HepG2 (cell line): Measurements from ENCODE around the gene AGAP1. TPM values are rescaled to one million over a fixed set of nuclear protein-coding genes. Genes with fewer than 3 reads are reported as not detected.

ENCODE experiments used
- HNRNPK ChIP-seq: fragments of 200-400 bp; formaldehyde crosslinking; IDR thresholded peaks from 2 replicates; pipeline ENCODE4 v1.6.1; 2018; ENCODE audit warnings: low read length, low read depth, moderate library complexity, mild to moderate bottlenecking; ENCODE audit not compliant: poor library complexity, severe bottlenecking
- KDM6A ChIP-seq: IDR thresholded peaks from 2 replicates; pipeline ENCODE4 v1.6.1; 2016; ENCODE audit warnings: low read depth
- KMT2A ChIP-seq: sonication (generic); formaldehyde crosslinking; IDR thresholded peaks from 2 replicates; pipeline ENCODE4 v1.4.0; 2020; ENCODE audit warnings: missing genetic modification reagents
- MED13 ChIP-seq: sonication (generic); formaldehyde crosslinking; IDR thresholded peaks from 2 replicates; pipeline ENCODE4 v1.5.0; 2020; ENCODE audit warnings: missing genetic modification reagents
- MTA1 ChIP-seq: sonication (generic); formaldehyde crosslinking; IDR thresholded peaks from 2 replicates; pipeline ENCODE4 v1.4.0; 2020; ENCODE audit warnings: missing genetic modification reagents, mild to moderate bottlenecking, borderline replicate concordance
- PAWR ChIP-seq: sonication (generic); formaldehyde crosslinking; IDR thresholded peaks from 2 replicates; pipeline ENCODE4 v1.4.0; 2020; ENCODE audit warnings: missing genetic modification reagents, mild to moderate bottlenecking, borderline replicate concordance
- PAX8 ChIP-seq: sonication (generic); formaldehyde crosslinking; IDR thresholded peaks from 2 replicates; pipeline ENCODE4 v1.8.0; 2022; ENCODE audit warnings: mild to moderate bottlenecking, missing genetic modification reagents, borderline replicate concordance
- SETDB1 ChIP-seq: sonication (generic); formaldehyde crosslinking; IDR thresholded peaks from 2 replicates; pipeline ENCODE4 v1.5.1; 2020; ENCODE audit warnings: missing genetic modification reagents, mild to moderate bottlenecking, borderline replicate concordance
- TMF1 ChIP-seq: sonication (generic); formaldehyde crosslinking; IDR thresholded peaks from 2 replicates; pipeline ENCODE4 v1.8.1; 2022; ENCODE audit warnings: low read depth, missing genetic modification reagents
- ZKSCAN8 ChIP-seq: IDR thresholded peaks from 2 replicates; pipeline ENCODE4 v1.6.1; 2016; ENCODE audit warnings: borderline replicate concordance, missing genetic modification reagents, missing compliant biosample characterization
- ZNF180 ChIP-seq: sonication (generic); formaldehyde crosslinking; IDR thresholded peaks from 2 replicates; pipeline ENCODE4 v1.4.0; 2020; ENCODE audit warnings: low read depth, missing genetic modification reagents, borderline replicate concordance
- ZNF274 ChIP-seq: sonication (generic); formaldehyde crosslinking; IDR thresholded peaks from 2 replicates; pipeline ENCODE4 v1.5.1; 2020; ENCODE audit warnings: mild to moderate bottlenecking, missing genetic modification reagents
- ZNF484 ChIP-seq: sonication (generic); formaldehyde crosslinking; IDR thresholded peaks from 2 replicates; pipeline ENCODE4 v1.5.1; 2020; ENCODE audit warnings: mild to moderate bottlenecking, low read depth, missing genetic modification reagents, borderline replicate concordance
- ZNF652 ChIP-seq: IDR thresholded peaks from 2 replicates; pipeline ENCODE4 v1.6.1; 2016; ENCODE audit warnings: low read depth, borderline replicate concordance
- ZNF788 ChIP-seq: sonication (generic); formaldehyde crosslinking; IDR thresholded peaks from 2 replicates; pipeline ENCODE4 v1.5.0; 2020; ENCODE audit warnings: mild to moderate bottlenecking, missing genetic modification reagents, borderline replicate concordance
- ZSCAN12 ChIP-seq: sonication (generic); formaldehyde crosslinking; IDR thresholded peaks from 2 replicates; pipeline ENCODE4 v1.9.0; 2021; ENCODE audit warnings: mild to moderate bottlenecking, missing genetic modification reagents
- polyA plus RNA-seq, 8 experiments: library from polyadenylated mRNA; depleted of rRNA in 3 of 8; stranded (reverse) in 7 of 8; unstranded in 1 of 8; fragments of >200 nt; fragmentation: Illumina TruSeq in 4 of 8; extraction: Trizol in 4 of 8; gene quantifications; 2 replicates each; pipeline versions ENCODE4 v1.2.1 to v1.2.3, GENCODE V29; 2011 to 2016; ENCODE audit warnings: low read depth in 4 of 8, missing spikeins in 1 of 8, mixed read lengths in 1 of 8; ENCODE audit not compliant: insufficient read depth in 1 of 8
- total RNA-seq, 5 experiments: library from RNA; depleted of rRNA; stranded (reverse); fragments of >200 nt; fragmentation: Illumina TruSeq; extraction: Trizol; gene quantifications; 2 replicates each; pipeline ENCODE4 v1.2.3, GENCODE V29; 2016; ENCODE audit warnings: low read depth in 1 of 5
- TF ChIP-seq, protein P1 (sequence below): sonication (generic); formaldehyde crosslinking; IDR thresholded peaks from 2 replicates; pipeline ENCODE4 v1.8.0; 2022; ENCODE audit warnings: mild to moderate bottlenecking, missing genetic modification reagents
- TF ChIP-seq, protein P2 (sequence below): sonication (generic); formaldehyde crosslinking; IDR thresholded peaks from 2 replicates; pipeline ENCODE4 v1.4.0; 2020; ENCODE audit warnings: missing genetic modification reagents
- TF ChIP-seq, protein P3 (sequence below): sonication (generic); formaldehyde crosslinking; IDR thresholded peaks from 2 replicates; pipeline ENCODE4 v1.4.0; 2020; ENCODE audit warnings: missing genetic modification reagents
- TF ChIP-seq, protein P4 (sequence below): sonication (generic); formaldehyde crosslinking; IDR thresholded peaks from 2 replicates; pipeline ENCODE4 v1.4.0; 2020; ENCODE audit warnings: missing genetic modification reagents

AGAP1 gene
- total and polyA plus RNA-seq, 2 of the 13 experiments (the other 11 are each of a cell fraction or from before 2014, with no cell fraction given) = 21.2 to 32.7 TPM

DNA sequence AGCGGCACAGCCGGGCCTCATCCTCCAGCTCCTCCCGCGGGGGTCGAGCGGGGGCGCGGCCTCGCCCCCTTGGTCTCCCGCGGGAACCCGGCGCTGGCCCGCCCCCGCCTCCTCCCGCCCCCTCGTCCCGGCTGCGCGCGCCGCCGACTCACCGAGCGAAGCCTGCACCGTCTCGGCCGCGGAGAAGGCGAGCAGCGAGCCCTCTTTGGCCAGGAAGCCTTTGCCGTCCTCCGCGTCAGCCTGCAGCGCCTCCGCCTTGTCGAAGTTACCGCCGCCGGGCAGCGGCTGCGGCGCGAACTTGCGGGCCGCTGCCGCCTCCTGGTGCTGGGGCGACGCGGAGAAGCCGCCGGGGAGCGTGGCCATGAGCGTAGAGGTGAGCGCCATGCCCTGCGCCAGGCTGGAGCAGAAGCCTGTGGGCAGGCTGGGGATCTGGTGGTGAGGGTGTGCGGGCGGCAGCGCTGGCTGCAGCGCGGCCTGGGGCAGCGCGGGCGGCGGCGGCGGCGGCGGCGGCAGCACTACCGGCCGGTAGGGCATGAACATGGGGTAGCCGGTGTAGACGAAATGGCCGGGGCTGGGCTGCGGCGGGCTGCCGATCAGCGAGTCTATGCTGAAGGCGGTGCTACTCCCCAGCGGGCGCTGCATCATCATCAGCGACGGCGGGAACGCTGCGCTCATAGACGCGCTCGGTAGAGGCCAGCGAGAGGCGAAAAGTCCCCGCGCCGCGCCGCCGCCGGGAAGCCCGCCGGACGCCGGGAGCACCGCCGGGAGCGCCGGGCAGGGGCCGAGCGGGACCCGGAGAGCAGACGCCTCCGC is 673.7 kb downstream of the AGAP1 start (continued):
- TF ChIP-seq, protein P1, sequence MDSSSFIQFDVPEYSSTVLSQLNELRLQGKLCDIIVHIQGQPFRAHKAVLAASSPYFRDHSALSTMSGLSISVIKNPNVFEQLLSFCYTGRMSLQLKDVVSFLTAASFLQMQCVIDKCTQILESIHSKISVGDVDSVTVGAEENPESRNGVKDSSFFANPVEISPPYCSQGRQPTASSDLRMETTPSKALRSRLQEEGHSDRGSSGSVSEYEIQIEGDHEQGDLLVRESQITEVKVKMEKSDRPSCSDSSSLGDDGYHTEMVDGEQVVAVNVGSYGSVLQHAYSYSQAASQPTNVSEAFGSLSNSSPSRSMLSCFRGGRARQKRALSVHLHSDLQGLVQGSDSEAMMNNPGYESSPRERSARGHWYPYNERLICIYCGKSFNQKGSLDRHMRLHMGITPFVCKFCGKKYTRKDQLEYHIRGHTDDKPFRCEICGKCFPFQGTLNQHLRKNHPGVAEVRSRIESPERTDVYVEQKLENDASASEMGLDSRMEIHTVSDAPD (CRISPR knock-in tag) = 0 out of 2 replicates have a peak, but pooled peaks have one; percentile 41
- TF ChIP-seq ZNF788 (CRISPR knock-in tag) = no peak
- 0 out of 2 replicates have a peak, but pooled peaks have one; percentile 26 for TF ChIP-seq KMT2A (CRISPR knock-in tag)
- TF ChIP-seq, protein P2, sequence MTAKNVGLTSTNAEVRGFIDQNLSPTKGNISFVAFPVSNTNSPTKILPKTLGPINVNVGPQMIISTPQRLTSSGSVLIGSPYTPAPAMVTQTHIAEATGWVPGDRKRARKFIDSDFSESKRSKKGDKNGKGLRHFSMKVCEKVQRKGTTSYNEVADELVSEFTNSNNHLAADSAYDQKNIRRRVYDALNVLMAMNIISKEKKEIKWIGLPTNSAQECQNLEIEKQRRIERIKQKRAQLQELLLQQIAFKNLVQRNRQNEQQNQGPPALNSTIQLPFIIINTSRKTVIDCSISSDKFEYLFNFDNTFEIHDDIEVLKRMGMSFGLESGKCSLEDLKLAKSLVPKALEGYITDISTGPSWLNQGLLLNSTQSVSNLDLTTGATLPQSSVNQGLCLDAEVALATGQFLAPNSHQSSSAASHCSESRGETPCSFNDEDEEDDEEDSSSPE (CRISPR knock-in tag) = peak; percentile 37; the same call in 1 of the 2 replicates
- TF ChIP-seq ZNF180 (CRISPR knock-in tag) = no peak
- TF ChIP-seq ZNF274 (CRISPR knock-in tag) = peak; percentile 59; the same call in 1 of the 2 replicates
- TF ChIP-seq MED13 = peak; percentile 49; the same call in 1 of the 2 replicates
- peak; percentile 81; the same call in 1 of the 2 replicates for TF ChIP-seq PAX8 (CRISPR knock-in tag)
- TF ChIP-seq SETDB1 (CRISPR knock-in tag) = no peak
- TF ChIP-seq, protein P3, sequence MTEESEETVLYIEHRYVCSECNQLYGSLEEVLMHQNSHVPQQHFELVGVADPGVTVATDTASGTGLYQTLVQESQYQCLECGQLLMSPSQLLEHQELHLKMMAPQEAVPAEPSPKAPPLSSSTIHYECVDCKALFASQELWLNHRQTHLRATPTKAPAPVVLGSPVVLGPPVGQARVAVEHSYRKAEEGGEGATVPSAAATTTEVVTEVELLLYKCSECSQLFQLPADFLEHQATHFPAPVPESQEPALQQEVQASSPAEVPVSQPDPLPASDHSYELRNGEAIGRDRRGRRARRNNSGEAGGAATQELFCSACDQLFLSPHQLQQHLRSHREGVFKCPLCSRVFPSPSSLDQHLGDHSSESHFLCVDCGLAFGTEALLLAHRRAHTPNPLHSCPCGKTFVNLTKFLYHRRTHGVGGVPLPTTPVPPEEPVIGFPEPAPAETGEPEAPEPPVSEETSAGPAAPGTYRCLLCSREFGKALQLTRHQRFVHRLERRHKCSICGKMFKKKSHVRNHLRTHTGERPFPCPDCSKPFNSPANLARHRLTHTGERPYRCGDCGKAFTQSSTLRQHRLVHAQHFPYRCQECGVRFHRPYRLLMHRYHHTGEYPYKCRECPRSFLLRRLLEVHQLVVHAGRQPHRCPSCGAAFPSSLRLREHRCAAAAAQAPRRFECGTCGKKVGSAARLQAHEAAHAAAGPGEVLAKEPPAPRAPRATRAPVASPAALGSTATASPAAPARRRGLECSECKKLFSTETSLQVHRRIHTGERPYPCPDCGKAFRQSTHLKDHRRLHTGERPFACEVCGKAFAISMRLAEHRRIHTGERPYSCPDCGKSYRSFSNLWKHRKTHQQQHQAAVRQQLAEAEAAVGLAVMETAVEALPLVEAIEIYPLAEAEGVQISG = peak; percentile 59; the same call in 1 of the 2 replicates
- TF ChIP-seq, protein P4, sequence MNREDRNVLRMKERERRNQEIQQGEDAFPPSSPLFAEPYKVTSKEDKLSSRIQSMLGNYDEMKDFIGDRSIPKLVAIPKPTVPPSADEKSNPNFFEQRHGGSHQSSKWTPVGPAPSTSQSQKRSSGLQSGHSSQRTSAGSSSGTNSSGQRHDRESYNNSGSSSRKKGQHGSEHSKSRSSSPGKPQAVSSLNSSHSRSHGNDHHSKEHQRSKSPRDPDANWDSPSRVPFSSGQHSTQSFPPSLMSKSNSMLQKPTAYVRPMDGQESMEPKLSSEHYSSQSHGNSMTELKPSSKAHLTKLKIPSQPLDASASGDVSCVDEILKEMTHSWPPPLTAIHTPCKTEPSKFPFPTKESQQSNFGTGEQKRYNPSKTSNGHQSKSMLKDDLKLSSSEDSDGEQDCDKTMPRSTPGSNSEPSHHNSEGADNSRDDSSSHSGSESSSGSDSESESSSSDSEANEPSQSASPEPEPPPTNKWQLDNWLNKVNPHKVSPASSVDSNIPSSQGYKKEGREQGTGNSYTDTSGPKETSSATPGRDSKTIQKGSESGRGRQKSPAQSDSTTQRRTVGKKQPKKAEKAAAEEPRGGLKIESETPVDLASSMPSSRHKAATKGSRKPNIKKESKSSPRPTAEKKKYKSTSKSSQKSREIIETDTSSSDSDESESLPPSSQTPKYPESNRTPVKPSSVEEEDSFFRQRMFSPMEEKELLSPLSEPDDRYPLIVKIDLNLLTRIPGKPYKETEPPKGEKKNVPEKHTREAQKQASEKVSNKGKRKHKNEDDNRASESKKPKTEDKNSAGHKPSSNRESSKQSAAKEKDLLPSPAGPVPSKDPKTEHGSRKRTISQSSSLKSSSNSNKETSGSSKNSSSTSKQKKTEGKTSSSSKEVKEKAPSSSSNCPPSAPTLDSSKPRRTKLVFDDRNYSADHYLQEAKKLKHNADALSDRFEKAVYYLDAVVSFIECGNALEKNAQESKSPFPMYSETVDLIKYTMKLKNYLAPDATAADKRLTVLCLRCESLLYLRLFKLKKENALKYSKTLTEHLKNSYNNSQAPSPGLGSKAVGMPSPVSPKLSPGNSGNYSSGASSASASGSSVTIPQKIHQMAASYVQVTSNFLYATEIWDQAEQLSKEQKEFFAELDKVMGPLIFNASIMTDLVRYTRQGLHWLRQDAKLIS (CRISPR knock-in tag) = no peak
- no peak for TF ChIP-seq ZNF484 (CRISPR knock-in tag)
- TF ChIP-seq PAWR = no peak
- peak; percentile 19 for TF ChIP-seq HNRNPK
- TF ChIP-seq ZSCAN12 (CRISPR knock-in tag) = no peak
- no peak for TF ChIP-seq MTA1 (CRISPR knock-in tag)
- no peak for TF ChIP-seq KDM6A (CRISPR knock-in tag)
- no peak for TF ChIP-seq ZKSCAN8 (CRISPR knock-in tag)
- peak; percentile 67; the same call in 1 of the 2 replicates for TF ChIP-seq TMF1 (CRISPR knock-in tag)
- no peak for TF ChIP-seq ZNF652 (CRISPR knock-in tag)
